HG03175 (cell line): Measurements from ENCODE around the gene ZBED2.

Source experiments
- ATAC-seq: cut with Tn5 transposase; IDR thresholded peaks from one replicate; pipeline ENCODE4 v1.9.1; 2021; ENCODE audit warnings: mild to moderate bottlenecking, moderate library complexity; ENCODE audit not compliant: unreplicated experiment

ZBED2 gene

GRCh38 chr3:111604119-111604518 is 9.0 kb upstream of the ZBED2 start:
- no peak for ATAC-seq

- peak; percentile 48 for ATAC-seq
Observed at GRCh38 chr3:111603679-111604078, 8.5 kb upstream of the ZBED2 start.

GRCh38 chr3:111601810-111602209 is 6.7 kb upstream of the ZBED2 start:
- no peak for ATAC-seq

GRCh38 chr3:111598552-111598951 is 3.4 kb upstream of the ZBED2 start:
- ATAC-seq, result no peak

- ATAC-seq, result no peak
Observed at GRCh38 chr3:111598139-111598538, 3.0 kb upstream of the ZBED2 start.

GRCh38 chr3:111596328-111596727 is 1.2 kb upstream of the ZBED2 start:
- ATAC-seq, result no peak

GRCh38 chr3:111594781-111595180 is 365 bp downstream of the ZBED2 start:
- no peak for ATAC-seq

- peak; percentile 64 for ATAC-seq
Observed at GRCh38 chr3:111594205-111594604, 941 bp downstream of the ZBED2 start.

- ATAC-seq, result no peak
Observed at GRCh38 chr3:111593666-111594065, 1.5 kb downstream of the ZBED2 start.

GRCh38 chr3:111592936-111593335 is 2.2 kb downstream of the ZBED2 start:
- no peak for ATAC-seq

GRCh38 chr3:111592143-111592542 is 3.0 kb downstream of the ZBED2 start:
- no peak for ATAC-seq

- ATAC-seq, result no peak
Observed at GRCh38 chr3:111591555-111591954, 3.6 kb downstream of the ZBED2 start.

- ATAC-seq, result peak; percentile 33
Observed at GRCh38 chr3:111590143-111590491, 5.0 kb downstream of the ZBED2 start.

GRCh38 chr3:111589303-111590142 is 5.6 kb downstream of the ZBED2 start:
- no peak for ATAC-seq

- no peak for ATAC-seq
Observed at GRCh38 chr3:111588527-111588926, 6.6 kb downstream of the ZBED2 start.

GRCh38 chr3:111585217-111585616 is 9.9 kb downstream of the ZBED2 start:
- no peak for ATAC-seq

GRCh38 chr3:111584744-111585143 is 10.4 kb downstream of the ZBED2 start:
- no peak for ATAC-seq

- no peak for ATAC-seq
Observed at GRCh38 chr3:111582120-111582474, 13.0 kb downstream of the ZBED2 start.

GRCh38 chr3:111581403-111582119 is 13.6 kb downstream of the ZBED2 start:
- no peak for ATAC-seq

GRCh38 chr3:111579495-111579894 is 15.7 kb downstream of the ZBED2 start:
- no peak for ATAC-seq

- no peak for ATAC-seq
Observed at GRCh38 chr3:111578867-111579266, 16.3 kb downstream of the ZBED2 start.
